OCI-LY7 (cell line): Measurements from ENCODE around the gene PEX10.

Source experiments
- EZH2phosphoT487 ChIP-seq: fragments of 200-600 bp; sonication (generic); IDR thresholded peaks from 2 replicates; pipeline ENCODE4 v1.6.1; 2018; ENCODE audit warnings: low read depth, borderline replicate concordance, mild to moderate bottlenecking, mixed run types, antibody characterized with exemption, low read length, moderate library complexity, mixed read lengths
- TF ChIP-seq, protein P1 (sequence below): fragments of 200-600 bp; sonication (generic); conservative IDR thresholded peaks from 2 replicates; pipeline ENCODE4 v1.5.1; 2014; ENCODE audit warnings: mild to moderate bottlenecking, antibody characterized with exemption, low read length, moderate library complexity, mixed read lengths

DNA sequence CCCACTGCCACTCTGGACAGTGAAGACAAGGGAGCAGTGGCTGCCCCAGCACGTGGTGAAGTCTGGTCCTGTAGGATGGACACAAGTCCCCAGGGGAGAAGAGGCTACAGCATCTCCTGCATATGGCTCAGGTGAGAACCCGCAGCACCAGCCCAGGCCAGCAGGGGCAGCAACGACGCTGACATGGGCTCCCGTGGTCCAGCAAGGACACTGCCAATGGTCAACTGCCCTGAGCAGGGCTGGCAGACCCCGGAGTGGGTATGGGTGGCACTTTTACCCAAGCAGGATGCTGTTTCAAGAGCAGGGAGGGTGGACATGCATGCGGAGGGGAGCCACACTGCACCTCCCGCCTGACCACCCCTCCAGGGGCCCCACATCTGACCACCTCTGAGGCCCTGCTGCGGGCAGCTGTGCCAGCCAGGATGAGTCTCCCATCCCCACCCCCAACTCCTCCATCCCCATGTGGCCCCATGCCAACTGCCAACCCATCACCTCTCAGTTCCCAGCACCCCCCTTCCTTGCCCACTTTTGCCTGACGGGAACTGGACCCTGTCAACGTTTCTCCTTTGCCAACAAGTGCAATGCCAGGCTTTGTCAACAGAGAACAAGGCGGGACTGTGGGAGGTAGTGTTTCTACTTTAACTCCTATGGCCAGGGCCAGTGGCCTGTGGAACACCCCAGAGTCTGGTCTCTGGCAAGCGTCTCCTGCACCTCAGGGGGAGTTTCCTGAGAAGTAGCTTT is 29.6 kb downstream of the PEX10 start:
- TF ChIP-seq, protein P1, sequence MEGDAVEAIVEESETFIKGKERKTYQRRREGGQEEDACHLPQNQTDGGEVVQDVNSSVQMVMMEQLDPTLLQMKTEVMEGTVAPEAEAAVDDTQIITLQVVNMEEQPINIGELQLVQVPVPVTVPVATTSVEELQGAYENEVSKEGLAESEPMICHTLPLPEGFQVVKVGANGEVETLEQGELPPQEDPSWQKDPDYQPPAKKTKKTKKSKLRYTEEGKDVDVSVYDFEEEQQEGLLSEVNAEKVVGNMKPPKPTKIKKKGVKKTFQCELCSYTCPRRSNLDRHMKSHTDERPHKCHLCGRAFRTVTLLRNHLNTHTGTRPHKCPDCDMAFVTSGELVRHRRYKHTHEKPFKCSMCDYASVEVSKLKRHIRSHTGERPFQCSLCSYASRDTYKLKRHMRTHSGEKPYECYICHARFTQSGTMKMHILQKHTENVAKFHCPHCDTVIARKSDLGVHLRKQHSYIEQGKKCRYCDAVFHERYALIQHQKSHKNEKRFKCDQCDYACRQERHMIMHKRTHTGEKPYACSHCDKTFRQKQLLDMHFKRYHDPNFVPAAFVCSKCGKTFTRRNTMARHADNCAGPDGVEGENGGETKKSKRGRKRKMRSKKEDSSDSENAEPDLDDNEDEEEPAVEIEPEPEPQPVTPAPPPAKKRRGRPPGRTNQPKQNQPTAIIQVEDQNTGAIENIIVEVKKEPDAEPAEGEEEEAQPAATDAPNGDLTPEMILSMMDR, result peak; percentile 53
- no peak for TF ChIP-seq EZH2phosphoT487
